ENCODE results near the gene DLAT.

DLAT gene

GRCh38 chr11:112057170-112057569 is 32.0 kb downstream of the DLAT start:
- TF ChIP-seq POLR2AphosphoS5 (IDR thresholded peaks at IDR 0.05; ENCODE audit: low read depth) (no peak), GABPA (IDR thresholded peaks at IDR 0.05; ENCODE audit: low read depth) (no peak), CTCF (IDR thresholded peaks at IDR 0.05; ENCODE audit: insufficient read depth, low read length) (no peak), REST (IDR thresholded peaks at IDR 0.05; ENCODE audit: insufficient replicate concordance, low read depth) (no peak), SPI1 (IDR thresholded peaks at IDR 0.05; ENCODE audit: borderline replicate concordance, low read depth) (no peak)
- Histone ChIP-seq H3K27ac (replicated peaks) (no peak overlapping the region), H3K4me3 (replicated peaks; ENCODE audit: insufficient read depth, low read length) (no peak overlapping the region), H3K27me3 (ENCODE audit: insufficient read depth, poor library complexity, severe bottlenecking) (no peaks in the 10 kb centered on the region)
- no peak for DNase-seq (ENCODE audit: low read depth in 1 of 2, low spot score in 1 of 2)

- H3K27me3 ChIP-seq (ENCODE audit: insufficient read depth, poor library complexity, severe bottlenecking), result no peaks in the 10 kb centered on the region
- DNase-seq (ENCODE audit: low read depth in 1 of 2, low spot score in 1 of 2), result no peak
- TF ChIP-seq SPI1 (IDR thresholded peaks at IDR 0.05; ENCODE audit: borderline replicate concordance, low read depth) (no peak), REST (IDR thresholded peaks at IDR 0.05; ENCODE audit: insufficient replicate concordance, low read depth) (no peak), GABPA (IDR thresholded peaks at IDR 0.05; ENCODE audit: low read depth) (no peak), CTCF (IDR thresholded peaks at IDR 0.05; ENCODE audit: insufficient read depth, low read length) (no peak), POLR2AphosphoS5 (IDR thresholded peaks at IDR 0.05; ENCODE audit: low read depth) (no peak)
- H3K4me3 ChIP-seq (replicated peaks; ENCODE audit: insufficient read depth, low read length), result no peak overlapping the region
- no peak overlapping the region for H3K27ac ChIP-seq (replicated peaks)
Measured at GRCh38 chr11:112058103-112058502, 32.9 kb downstream of the DLAT start.

GRCh38 chr11:112062923-112063322 is 37.7 kb downstream of the DLAT start:
- Histone ChIP-seq H3K4me3 (replicated peaks; ENCODE audit: insufficient read depth, low read length) (no peak overlapping the region), H3K27ac (replicated peaks) (no peak overlapping the region), H3K27me3 (ENCODE audit: insufficient read depth, poor library complexity, severe bottlenecking) (no peaks in the 10 kb centered on the region)
- TF ChIP-seq GABPA (IDR thresholded peaks at IDR 0.05; ENCODE audit: low read depth) (no peak), POLR2AphosphoS5 (IDR thresholded peaks at IDR 0.05; ENCODE audit: low read depth) (no peak), SPI1 (IDR thresholded peaks at IDR 0.05; ENCODE audit: borderline replicate concordance, low read depth) (no peak), CTCF (IDR thresholded peaks at IDR 0.05; ENCODE audit: insufficient read depth, low read length) (no peak), REST (IDR thresholded peaks at IDR 0.05; ENCODE audit: insufficient replicate concordance, low read depth) (no peak)
- DNase-seq (ENCODE audit: low read depth in 1 of 2, low spot score in 1 of 2), result no peak

All from HL-60 (cell line).